Duodenal mucosa (tissue), 2 donors: ENCODE results near the gene ACADM.
"Not testable (repeated sequence)": the region's sequence is repeated elsewhere in the genome, so short reads cannot be mapped to it uniquely, and the experiment has no call there.

ENCODE experiments used
- H3K27ac ChIP-seq: one replicate; pipeline ENCODE4 v1.7.0; 2013; ENCODE audit warnings: low read depth, low read length
- H3K27me3 ChIP-seq, 2 donors: one replicate each; pipeline ENCODE4 v1.7.0; 2013; ENCODE audit warnings: low read length in 2 of 2, control low read depth in 1 of 2; ENCODE audit not compliant: insufficient read depth in 2 of 2, control insufficient read depth in 1 of 2
- H3K36me3 ChIP-seq, 2 donors: one replicate each; pipeline ENCODE4 v1.7.0; 2013; ENCODE audit warnings: low read length in 2 of 2, control low read depth in 1 of 2; ENCODE audit not compliant: insufficient read depth in 2 of 2, control insufficient read depth in 1 of 2
- H3K4me1 ChIP-seq, 2 donors: one replicate each; pipeline ENCODE4 v1.7.0; 2013; ENCODE audit warnings: low read length in 2 of 2, control low read depth in 1 of 2; ENCODE audit not compliant: insufficient read depth in 2 of 2, control insufficient read depth in 1 of 2
- H3K4me3 ChIP-seq, 2 donors: one replicate each; pipeline ENCODE4 v1.7.0; 2013; ENCODE audit warnings: low read length in 2 of 2, low read depth in 1 of 2
- H3K9ac ChIP-seq, 2 donors: one replicate each; pipeline ENCODE4 v1.7.0; 2013; ENCODE audit warnings: low read length in 2 of 2, low read depth in 1 of 2
- H3K9me3 ChIP-seq, 2 donors: one replicate each; pipeline ENCODE4 v1.7.0; 2013; ENCODE audit warnings: low read length in 2 of 2, control low read depth in 1 of 2; ENCODE audit not compliant: control insufficient read depth in 1 of 2

The ACADM gene

DNA sequence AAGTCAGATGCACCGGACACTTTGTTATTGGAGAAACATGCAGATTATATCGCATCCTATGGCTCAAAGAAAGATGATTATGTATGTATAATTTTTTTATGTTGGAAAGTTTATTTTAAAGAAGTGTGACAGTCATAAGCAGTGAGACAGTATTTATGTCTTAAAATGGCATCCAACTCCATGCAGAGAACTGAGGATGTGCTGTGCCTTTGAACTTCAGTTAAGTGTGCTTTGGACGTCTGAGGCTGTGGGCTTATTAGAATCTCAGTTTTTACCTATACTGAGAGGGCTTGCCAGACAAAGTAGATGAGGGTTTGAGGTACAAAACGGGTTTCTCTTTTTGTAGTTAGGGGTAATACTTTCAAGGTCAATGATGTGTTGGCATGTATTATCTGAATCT lies 63.0 kb downstream of the ACADM start:
- H3K27ac ChIP-seq: peak overlapping the region; percentile 1
- H3K27me3 ChIP-seq: no peaks in the 10 kb centered on the region
- no peaks in the 10 kb centered on the region for H3K9me3 ChIP-seq
- H3K4me1 ChIP-seq: peaks cover 38 to 44% of the 10 kb centered on the region in 2 donors
- peak overlapping the region; percentile 86 to 87 for H3K9ac ChIP-seq
- peaks cover 7 to 22% of the 10 kb centered on the region in 2 donors for H3K36me3 ChIP-seq
- peak overlapping the region; percentile 90 to 91 for H3K4me3 ChIP-seq

DNA sequence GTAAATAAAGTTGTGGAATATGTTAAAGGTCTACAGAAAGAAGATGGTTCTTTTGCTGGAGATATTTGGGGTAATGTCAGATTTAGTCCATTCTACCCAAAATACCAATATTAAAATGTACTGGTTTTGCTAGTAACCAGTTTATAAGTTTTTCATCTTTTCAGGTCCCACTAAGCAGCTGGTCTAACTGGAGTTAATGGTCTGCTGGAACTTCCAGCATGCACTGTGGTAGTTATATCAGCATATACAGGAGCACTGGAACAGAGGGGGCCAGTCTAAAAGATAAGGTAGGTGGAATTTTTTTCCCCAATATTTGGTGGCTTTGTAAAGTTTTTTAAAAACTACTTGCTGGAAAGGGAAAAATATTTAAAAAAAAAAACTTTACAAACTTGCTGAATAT lies 65.5 kb downstream of the ACADM start:
- Histone ChIP-seq H3K4me3 (peak overlapping the region; percentile 10 to 91), H3K9me3 (no peaks in the 10 kb centered on the region), H3K36me3 (peaks cover 17 to 42% of the 10 kb centered on the region in 2 donors), H3K27ac (no peak overlapping the region), H3K9ac (peak overlapping the region in 1 of 2 donors; percentile 23), H3K4me1 (peaks cover 38 to 44% of the 10 kb centered on the region in 2 donors), H3K27me3 (no peaks in the 10 kb centered on the region)

DNA sequence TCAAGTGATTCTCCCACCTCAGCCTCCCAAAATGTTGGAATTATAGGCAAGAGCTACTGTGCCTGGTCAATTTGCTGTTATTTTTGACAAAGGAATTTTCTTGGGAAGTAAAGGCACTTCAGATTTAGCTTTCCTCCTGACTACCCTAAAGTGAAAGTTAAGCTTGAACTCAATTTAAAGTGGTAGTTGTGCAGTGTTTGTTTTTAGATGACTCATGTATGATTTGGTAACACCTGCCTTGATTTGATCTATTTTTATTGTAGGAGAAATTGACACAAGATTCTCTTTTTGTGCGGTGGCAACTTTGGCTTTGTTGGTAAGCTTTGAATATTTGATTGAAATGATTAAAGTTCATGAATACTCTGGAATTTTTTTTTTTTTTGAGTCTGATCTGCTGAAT lies 66.5 kb downstream of the ACADM start:
- H3K27ac ChIP-seq: no peak overlapping the region
- peak overlapping the region; percentile 5 to 23 for H3K4me3 ChIP-seq
- H3K36me3 ChIP-seq: peaks cover 23 to 52% of the 10 kb centered on the region in 2 donors
- H3K9ac ChIP-seq: no peak overlapping the region
- H3K9me3 ChIP-seq: no peaks in the 10 kb centered on the region
- peaks cover 37 to 38% of the 10 kb centered on the region in 2 donors for H3K4me1 ChIP-seq
- no peaks in the 10 kb centered on the region for H3K27me3 ChIP-seq

DNA sequence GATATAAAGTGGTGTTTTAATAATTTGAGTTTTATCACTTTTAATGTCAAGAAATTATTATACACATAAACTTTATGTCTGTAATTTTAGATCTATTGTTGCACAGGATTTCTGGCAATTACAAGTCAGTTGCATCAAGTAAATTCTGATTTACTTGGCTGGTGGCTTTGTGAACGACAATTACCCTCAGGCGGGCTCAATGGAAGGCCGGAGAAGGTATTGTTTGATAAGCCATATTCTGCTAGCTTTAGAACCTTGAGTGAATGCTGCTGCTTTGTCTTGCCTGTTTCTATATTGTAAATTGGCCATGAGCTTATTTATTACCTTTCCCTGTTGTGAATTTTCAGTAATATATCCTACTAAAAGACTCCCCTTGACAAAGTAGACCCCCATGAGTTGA lies 67.6 kb downstream of the ACADM start:
- no peaks in the 10 kb centered on the region for H3K9me3 ChIP-seq
- peaks cover 36 to 37% of the 10 kb centered on the region in 2 donors for H3K4me1 ChIP-seq
- H3K9ac ChIP-seq: no peak overlapping the region
- no peak overlapping the region for H3K27ac ChIP-seq
- no peak overlapping the region for H3K4me3 ChIP-seq
- peaks cover 28 to 60% of the 10 kb centered on the region in 2 donors for H3K36me3 ChIP-seq
- H3K27me3 ChIP-seq: no peaks in the 10 kb centered on the region

DNA sequence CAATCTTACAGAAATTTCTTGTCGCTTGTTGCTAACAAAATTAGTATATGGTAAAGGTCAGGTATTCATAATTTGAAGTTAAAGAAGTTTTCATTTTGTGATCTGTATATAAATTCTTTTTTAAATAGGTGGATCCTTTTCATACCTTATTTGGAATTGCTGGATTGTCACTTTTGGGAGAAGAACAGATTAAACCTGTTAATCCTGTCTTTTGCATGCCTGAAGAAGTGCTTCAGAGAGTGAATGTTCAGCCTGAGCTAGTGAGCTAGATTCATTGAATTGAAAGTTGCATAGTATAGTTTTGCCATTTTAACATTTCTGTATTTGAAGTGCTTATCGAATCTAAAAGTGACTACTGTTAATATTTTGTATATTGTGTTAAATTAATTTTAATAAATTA lies 69.9 kb downstream of the ACADM start:
- Histone ChIP-seq H3K9me3 (no peaks in the 10 kb centered on the region), H3K27ac (no peak overlapping the region), H3K36me3 (peaks cover 28 to 60% of the 10 kb centered on the region in 2 donors), H3K4me3 (no peak overlapping the region), H3K4me1 (peaks cover 15 to 17% of the 10 kb centered on the region in 2 donors), H3K27me3 (no peaks in the 10 kb centered on the region), H3K9ac (no peak overlapping the region)

DNA sequence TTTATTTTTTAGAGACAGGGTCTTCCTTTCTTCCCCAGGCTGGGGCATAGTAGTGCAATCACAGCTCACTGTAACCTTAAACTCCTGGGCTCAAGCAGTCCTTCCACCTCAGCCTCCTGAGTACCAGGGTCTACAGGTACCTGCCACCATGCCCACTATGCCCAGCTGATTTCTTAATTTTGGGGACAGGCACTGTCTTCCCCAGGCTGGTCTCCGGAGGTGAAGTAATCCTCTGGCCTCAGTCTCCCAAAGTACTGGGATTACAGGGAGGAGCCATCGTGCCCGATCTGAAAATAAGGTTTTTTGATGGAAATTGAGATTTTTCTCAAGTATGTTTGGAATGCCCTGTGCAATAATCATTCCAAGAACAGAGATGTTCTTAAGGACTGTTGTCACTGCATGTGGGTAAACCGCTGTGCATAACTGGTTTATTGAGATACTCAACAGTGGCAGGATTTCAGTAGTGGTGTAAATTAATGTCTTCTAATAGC lies 71.2 kb downstream of the ACADM start:
- Histone ChIP-seq H3K36me3 (peaks cover 28 to 54% of the 10 kb centered on the region in 2 donors), H3K27me3 (no peaks in the 10 kb centered on the region)

DNA sequence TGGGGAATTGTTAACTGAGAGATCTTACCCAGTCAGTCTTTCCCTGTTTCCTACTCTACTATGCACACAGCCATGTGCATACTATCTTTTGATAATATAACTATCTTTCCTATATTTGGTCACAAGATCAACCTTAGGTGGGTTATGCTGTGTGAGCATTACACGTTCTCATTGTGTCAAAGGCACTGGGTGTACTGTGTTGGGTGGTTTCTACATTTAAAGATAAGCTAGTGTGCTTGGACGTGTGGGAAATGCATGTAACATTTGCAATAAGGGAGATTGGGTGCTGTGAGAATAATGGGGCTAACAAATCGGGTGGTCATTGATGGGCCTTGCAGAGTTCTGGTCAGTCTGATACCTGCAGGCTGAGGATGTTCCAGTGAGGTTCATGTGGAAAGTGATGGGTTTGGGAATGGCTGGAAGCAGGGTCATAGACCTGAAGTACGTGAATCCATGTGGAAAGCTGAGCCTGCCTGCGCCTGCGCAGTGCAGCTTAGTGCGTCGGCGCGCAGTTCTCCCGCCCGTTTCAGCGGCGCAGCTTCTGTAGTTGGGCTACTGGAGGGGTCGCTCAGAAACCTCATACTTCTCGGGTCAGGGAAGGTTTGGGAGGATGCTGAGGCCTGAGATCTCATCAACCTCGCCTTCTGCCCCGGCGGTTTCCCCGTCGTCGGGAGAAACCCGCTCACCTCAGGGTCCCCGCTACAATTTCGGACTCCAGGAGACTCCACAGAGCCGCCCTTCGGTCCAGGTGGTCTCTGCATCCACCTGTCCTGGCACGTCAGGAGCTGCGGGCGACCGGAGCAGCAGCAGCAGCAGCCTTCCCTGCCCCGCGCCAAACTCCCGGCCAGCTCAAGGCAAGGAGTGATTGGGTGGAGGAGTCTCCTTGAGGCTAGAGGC lies 72.1 kb downstream of the ACADM start, which contains the start of gene MSH4:
Gene MSH4, plus strand, starts transcription at position 507 of the 897 bp plus-strand sequence. Its CDS starts 104 bp downstream, at position 611.
- H3K9me3 ChIP-seq: no peaks in the 10 kb centered on the region
- H3K4me3 ChIP-seq: peak within 1 kb of the TSS in 1 of 2 donors; percentile 23
- peaks cover 28 to 46% of the 10 kb centered on the region in 2 donors for H3K36me3 ChIP-seq
- H3K9ac ChIP-seq: no peak within 1 kb of the TSS
- H3K27ac ChIP-seq: no peak within 1 kb of the TSS
- no peaks in the 10 kb centered on the region for H3K27me3 ChIP-seq
- H3K4me1 ChIP-seq: no peaks in the 10 kb centered on the region

More for the DNA sequence above, 71.2 kb downstream of the ACADM start:
- no peaks in the 10 kb centered on the region for H3K9me3 ChIP-seq
- H3K4me3 ChIP-seq: no peak overlapping the region
- no peak overlapping the region for H3K27ac ChIP-seq
- H3K4me1 ChIP-seq: peaks cover 2 to 4% of the 10 kb centered on the region in 2 donors
- no peak overlapping the region for H3K9ac ChIP-seq

DNA sequence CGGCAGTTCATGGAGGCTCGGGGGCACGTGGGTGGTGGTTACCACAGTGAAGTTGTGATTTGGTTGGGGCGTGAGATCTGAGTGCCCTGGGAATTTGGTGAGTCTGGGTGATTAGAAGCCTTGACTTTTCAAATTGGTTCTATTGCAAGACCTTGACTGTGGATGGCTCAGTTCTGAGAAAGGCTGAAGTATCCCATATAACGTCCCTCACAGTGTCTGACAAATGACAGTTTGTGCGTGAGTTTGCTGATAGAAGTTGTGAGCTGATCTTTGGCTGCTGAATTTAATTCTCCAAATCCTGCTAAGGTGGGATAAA lies 72.7 kb downstream of the ACADM start:
- H3K27me3 ChIP-seq: no peaks in the 10 kb centered on the region
- peaks cover 23 to 40% of the 10 kb centered on the region in 2 donors for H3K36me3 ChIP-seq
- H3K9me3 ChIP-seq: no peaks in the 10 kb centered on the region
- no peak overlapping the region for H3K9ac ChIP-seq
- no peak overlapping the region for H3K27ac ChIP-seq
- H3K4me3 ChIP-seq: no peak overlapping the region
- no peaks in the 10 kb centered on the region for H3K4me1 ChIP-seq

DNA sequence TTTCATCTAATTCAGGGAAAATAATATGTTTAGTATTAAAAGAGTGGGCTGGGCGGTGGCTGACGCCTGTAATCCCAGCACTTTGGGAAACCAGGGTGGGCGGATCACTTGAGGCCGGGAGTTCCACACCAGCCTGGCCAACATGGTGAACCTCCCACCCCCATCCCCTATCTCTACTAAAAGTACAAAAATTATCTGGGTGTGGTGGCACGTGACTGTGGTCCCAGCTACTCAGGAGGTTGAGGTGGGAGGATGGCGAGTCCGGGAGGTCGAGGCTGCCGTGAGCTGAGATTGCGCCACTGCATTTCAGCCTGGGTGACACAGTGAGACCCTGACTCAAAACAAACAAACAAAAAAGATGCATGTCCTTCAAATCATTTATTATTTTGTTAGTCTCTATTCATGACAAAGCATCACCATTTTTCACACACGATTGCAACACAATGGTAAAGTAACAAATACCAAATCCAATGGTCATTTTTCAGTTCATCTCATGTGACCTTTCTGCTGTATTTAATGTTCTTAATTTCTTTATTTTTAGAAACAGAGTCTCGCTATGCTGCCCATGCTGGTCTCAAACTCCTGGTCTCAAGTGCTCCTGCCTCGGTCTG lies 73.2 kb downstream of the ACADM start:
- no peaks in the 10 kb centered on the region for H3K9me3 ChIP-seq
- no peaks in the 10 kb centered on the region for H3K27me3 ChIP-seq
- no peaks in the 10 kb centered on the region for H3K4me1 ChIP-seq
- H3K36me3 ChIP-seq: peaks cover 21 to 36% of the 10 kb centered on the region in 2 donors
- no peak overlapping the region for H3K4me3 ChIP-seq
- no peak overlapping the region for H3K9ac ChIP-seq
- no peak overlapping the region for H3K27ac ChIP-seq

DNA sequence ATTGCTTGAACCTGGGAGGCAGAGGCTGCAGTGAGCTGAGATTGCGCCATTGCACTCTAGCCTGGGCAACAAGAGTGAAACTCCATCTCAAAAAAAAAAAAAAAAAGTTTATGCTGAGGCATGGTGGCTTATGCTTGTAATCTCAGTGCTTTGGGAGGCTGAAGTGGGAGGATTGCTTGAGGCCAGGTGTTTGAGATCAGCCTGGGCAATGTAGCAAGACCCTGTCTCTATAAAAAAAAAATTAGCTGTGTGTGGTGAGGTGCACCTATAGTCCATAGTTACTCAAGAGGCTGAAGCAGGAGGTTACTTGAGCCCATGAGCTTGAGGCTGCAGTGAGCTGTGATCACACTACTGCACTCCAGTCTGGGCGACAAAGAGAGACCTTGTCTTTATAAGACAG lies 77.0 kb downstream of the ACADM start:
- H3K4me3 ChIP-seq, H3K27ac ChIP-seq, H3K9ac ChIP-seq, H3K36me3 ChIP-seq, H3K27me3 ChIP-seq, H3K4me1 ChIP-seq, H3K9me3 ChIP-seq: not testable (repeated sequence)
